Caco-2 (cell line): Measurements from ENCODE around the gene SLC43A3. TPM values are rescaled to one million over a fixed set of nuclear protein-coding genes. Genes with fewer than 3 reads are reported as not detected.

Source experiments
- Bru-seq: library from RNA; stranded (reverse); fragments of 400-500 nt; gene quantifications from one replicate; lab custom pipeline; 2021; lab: Mats Ljungman, UMichigan
- BruChase-seq, 2 experiments: library from RNA; stranded (reverse); fragments of 400-500 nt; gene quantifications; one replicate each; lab custom pipeline; 2021; lab: Mats Ljungman, UMichigan
- BruUV-seq: library from RNA; stranded (reverse); fragments of 400-500 nt; replicated peaks from 2 replicates; lab custom pipeline; 2021; lab: Mats Ljungman, UMichigan
- CTCF ChIA-PET: fragments of 300-600 bp; sonication (Branson Sonifier 250); formaldehyde crosslinking; loops from one replicate; lab custom pipeline; 2022; ENCODE audit warnings: antibody characterized with exemption; lab: Charles Lee
- POLR2A ChIA-PET: fragments of 300-600 bp; sonication (Branson Sonifier 250); formaldehyde crosslinking; loops from one replicate; lab custom pipeline; 2022; ENCODE audit warnings: antibody characterized with exemption; lab: Charles Lee
- DNase-seq, 2 experiments: peaks; one replicate each; pipeline versions ENCODE4 v3.0.0 to v3.0.0-alpha.2; 2020 to 2022
- H3K27me3 ChIP-seq: replicated peaks from 2 replicates; pipeline ENCODE4 v1.6.0; 2011; ENCODE audit warnings: low read length; ENCODE audit not compliant: control insufficient read depth, insufficient read depth
- H3K36me3 ChIP-seq: 2 replicates; pipeline ENCODE4 v1.5.1; 2011; ENCODE audit warnings: low read length; ENCODE audit not compliant: control insufficient read depth, insufficient read depth
- H3K4me1 ChIP-seq: fragments of 250-450 bp; sonication (Bioruptor Pico); 2 replicates; pipeline ENCODE4 v1.5.1; 2020; ENCODE audit warnings: mild to moderate bottlenecking
- H3K4me3 ChIP-seq: 2 replicates; pipeline ENCODE4 v1.5.1; 2011; ENCODE audit warnings: low read depth, mild to moderate bottlenecking, control low read depth, low read length
- H3K9me3 ChIP-seq: fragments of 250-450 bp; sonication (Bioruptor Pico); 2 replicates; pipeline ENCODE4 v1.5.1; 2020; ENCODE audit warnings: mild to moderate bottlenecking, moderate library complexity
- H3K27ac Mint-ChIP-seq: one replicate; pipeline ENCODE4 v1.8.0; 2022; ENCODE audit warnings: mixed read lengths; ENCODE audit not compliant: unreplicated experiment
- H3K27me3 Mint-ChIP-seq: one replicate; pipeline ENCODE4 v1.8.0; 2022; ENCODE audit warnings: mixed read lengths; ENCODE audit not compliant: insufficient read depth, unreplicated experiment
- H3K36me3 Mint-ChIP-seq: one replicate; pipeline ENCODE4 v1.8.0; 2022; ENCODE audit warnings: mild to moderate bottlenecking, mixed read lengths; ENCODE audit not compliant: insufficient read depth, unreplicated experiment
- H3K4me1 Mint-ChIP-seq: one replicate; pipeline ENCODE4 v1.8.0; 2022; ENCODE audit warnings: low read depth, mixed read lengths; ENCODE audit not compliant: unreplicated experiment
- H3K4me3 Mint-ChIP-seq: one replicate; pipeline ENCODE4 v1.8.0; 2022; ENCODE audit warnings: mild to moderate bottlenecking, moderate library complexity, mixed read lengths; ENCODE audit not compliant: unreplicated experiment
- H3K9me3 Mint-ChIP-seq: one replicate; pipeline ENCODE4 v1.8.0; 2022; ENCODE audit warnings: mixed read lengths; ENCODE audit not compliant: unreplicated experiment
- CTCF ChIP-seq, 2 experiments: fragments of 200-600 bp in 1 of 2; IDR thresholded peaks; 1 replicate in 1 of 2; 2 replicates in 1 of 2; pipeline versions ENCODE4 v1.5.1 to v1.8.0; 2011 to 2022; ENCODE audit warnings: antibody characterized with exemption in 1 of 2, control low read depth in 1 of 2, inconsistent platforms in 1 of 2, low read depth in 1 of 2, low read length in 1 of 2, mild to moderate bottlenecking in 1 of 2, moderate library complexity in 1 of 2; ENCODE audit not compliant: insufficient read depth in 1 of 2, severe bottlenecking in 1 of 2, unreplicated experiment in 1 of 2
- intact Hi-C: fragments of 100-400 bp; cut with micrococcal nuclease; formaldehyde crosslinking; loops from one replicate; pipeline ENCODE4 v1.10.0; 2022; ENCODE audit not compliant: unreplicated experiment
- long read RNA-seq: library from polyadenylated mRNA; stranded (forward); transcript quantifications from one replicate; pipeline ENCODE4 v2.0.0, GENCODE V29; 2022
- total RNA-seq: library from RNA; stranded (reverse); gene quantifications from 2 replicates; pipeline ENCODE4 v1.2.3, GENCODE V29; 2022

The SLC43A3 gene
- total RNA-seq (not detected in 2 replicates), Bru-seq, nascent RNA (percentile 8 among the genes with signal in this experiment), BruChase-seq, experiment 1, labeled RNA remaining after a 2-hour chase (percentile 19 among the genes with signal in this experiment), BruChase-seq, experiment 2, labeled RNA remaining after a 6-hour chase (percentile 16 among the genes with signal in this experiment)
- long read RNA-seq = 0 reads

GRCh38 chr11:57426929-57427726 lies at the start of gene SLC43A3:
SLC43A3 (minus strand) TSS chr11:57427121; CDS start chr11:57426172, 949 bp downstream.
- no peaks in the 10 kb centered on the region for H3K4me1 Mint-ChIP-seq
- H3K9me3 ChIP-seq = no peaks in the 10 kb centered on the region
- no peak within 1 kb of the TSS for H3K4me3 Mint-ChIP-seq
- H3K36me3 ChIP-seq = no peaks in the 10 kb centered on the region
- no peaks in the 10 kb centered on the region for H3K9me3 Mint-ChIP-seq
- no peak within 1 kb of the TSS for H3K27ac Mint-ChIP-seq
- POLR2A ChIA-PET = no interaction called here
- no peaks in the 10 kb centered on the region for H3K4me1 ChIP-seq
- DNase-seq = no peak
- H3K27me3 Mint-ChIP-seq = peaks cover 7% of the 10 kb centered on the region
- TF ChIP-seq CTCF (IDR thresholded peaks at IDR 0.05; ENCODE audit: insufficient read depth in 1 of 2, low read depth in 1 of 2, low read length in 1 of 2, severe bottlenecking in 1 of 2, unreplicated experiment in 1 of 2) = no peak
- no peaks in the 10 kb centered on the region for H3K36me3 Mint-ChIP-seq
- intact Hi-C loops = no loop called here
- no peaks in the 10 kb centered on the region; the same call in 1 of the 2 replicates for H3K27me3 ChIP-seq
- BruUV-seq = no TSS peak
- CTCF ChIA-PET = no interaction called here
- H3K4me3 ChIP-seq = no peak within 1 kb of the TSS

GRCh38 chr11:57476047-57476756 lies 49.3 kb upstream of the SLC43A3 start:
- peak; percentile 60 to 71 for DNase-seq
- peaks cover 16% of the 10 kb centered on the region for H3K4me1 Mint-ChIP-seq
- Histone ChIP-seq H3K9me3 (no peaks in the 10 kb centered on the region), H3K36me3 (no peaks in the 10 kb centered on the region), H3K4me1 (peaks cover 5% of the 10 kb centered on the region; the same call in 1 of the 2 replicates), H3K27me3 (no peaks in the 10 kb centered on the region), H3K4me3 (peak overlapping the region; percentile 60)
- peak overlapping the region; percentile 87 for H3K4me3 Mint-ChIP-seq
- CTCF ChIA-PET = interaction anchor here (0.6 to 4.8 kb wide), 30 partner anchors 10 to 169 kb away, joined by 3 to 36 read pairs (median 6); partner anchors contain the start of genes RTN4RL2, SLC43A1, SSRP1 and TIMM10
- BruUV-seq = no TSS peak
- H3K27me3 Mint-ChIP-seq = no peaks in the 10 kb centered on the region
- intact Hi-C loops = loop anchor here (1.0 to 5.0 kb wide), 4 partner anchors 19 to 166 kb away; no protein-coding TSS in a partner anchor
- H3K27ac Mint-ChIP-seq = peak overlapping the region; percentile 83
- H3K9me3 Mint-ChIP-seq = no peaks in the 10 kb centered on the region
- POLR2A ChIA-PET = interaction anchor here (0.6 to 1.4 kb wide), 3 partner anchors 12 to 60 kb away, joined by 4 read pairs; partner anchors contain the start of gene RTN4RL2
- TF ChIP-seq CTCF (IDR thresholded peaks at IDR 0.05; ENCODE audit: insufficient read depth in 1 of 2, low read depth in 1 of 2, low read length in 1 of 2, severe bottlenecking in 1 of 2, unreplicated experiment in 1 of 2) = peak in 1 of 2 experiments; percentile 9
- H3K36me3 Mint-ChIP-seq = peaks cover 31% of the 10 kb centered on the region
